ENCODE results near the gene LCE3C. TPM values are rescaled to one million over a fixed set of nuclear protein-coding genes. Genes with fewer than 3 reads are reported as not detected.

The LCE3C gene
- total RNA-seq, 1 donor from 2014 or later = not detected

GRCh38 chr1:152580433-152580832 is 19.6 kb upstream of the LCE3C start, which contains the start of gene LCE3D:
TSS of gene LCE3D (minus strand) at chr1:152580516. CDS start at chr1:152579936, 580 bp downstream.
- DNase-seq (ENCODE audit: low spot score in 2 of 2, unreplicated experiment in 2 of 2) = no peak
- Mint-ChIP-seq H3K27ac (no peak within 1 kb of the TSS), H3K27me3 (ENCODE audit: low read depth) (no peaks in the 10 kb centered on the region), H3K4me3 (no peak within 1 kb of the TSS), H3K4me1 (no peaks in the 10 kb centered on the region), H3K9me3 (peaks cover 55% of the 10 kb centered on the region), H3K36me3 (no peaks in the 10 kb centered on the region)
- no peak for TF ChIP-seq CTCF (IDR thresholded peaks at IDR 0.05; ENCODE audit: unreplicated experiment)

- Mint-ChIP-seq H3K9me3 (peaks cover 45% of the 10 kb centered on the region), H3K27ac (no peak overlapping the region), H3K4me1 (no peaks in the 10 kb centered on the region), H3K4me3 (no peak overlapping the region), H3K27me3 (ENCODE audit: low read depth) (no peaks in the 10 kb centered on the region), H3K36me3 (no peaks in the 10 kb centered on the region)
- no peak for DNase-seq (ENCODE audit: low spot score in 2 of 2, unreplicated experiment in 2 of 2)
- TF ChIP-seq CTCF (IDR thresholded peaks at IDR 0.05; ENCODE audit: unreplicated experiment) = no peak
Observed at GRCh38 chr1:152582647-152583046, 17.4 kb upstream of the LCE3C start.

- Mint-ChIP-seq H3K36me3 (no peaks in the 10 kb centered on the region), H3K9me3 (peaks cover 44% of the 10 kb centered on the region), H3K27ac (no peak overlapping the region), H3K4me3 (no peak overlapping the region), H3K4me1 (no peaks in the 10 kb centered on the region), H3K27me3 (ENCODE audit: low read depth) (no peaks in the 10 kb centered on the region)
- DNase-seq (ENCODE audit: low spot score in 2 of 2, unreplicated experiment in 2 of 2) = no peak
- TF ChIP-seq CTCF (IDR thresholded peaks at IDR 0.05; ENCODE audit: unreplicated experiment) = no peak
Observed at GRCh38 chr1:152585586-152585985, 14.4 kb upstream of the LCE3C start.

- no peak for TF ChIP-seq CTCF (IDR thresholded peaks at IDR 0.05; ENCODE audit: unreplicated experiment)
- no peak for DNase-seq (ENCODE audit: low spot score in 2 of 2, unreplicated experiment in 2 of 2)
- no peaks in the 10 kb centered on the region for H3K4me1 Mint-ChIP-seq
- H3K27me3 Mint-ChIP-seq (ENCODE audit: low read depth) = no peaks in the 10 kb centered on the region
- H3K36me3 Mint-ChIP-seq = no peaks in the 10 kb centered on the region
- H3K9me3 Mint-ChIP-seq = peaks cover 19% of the 10 kb centered on the region
- H3K4me3 Mint-ChIP-seq = no peak overlapping the region
- H3K27ac Mint-ChIP-seq = no peak overlapping the region
Observed at GRCh38 chr1:152596986-152597385, 3.0 kb upstream of the LCE3C start.

GRCh38 chr1:152613511-152613910 is 13.5 kb downstream of the LCE3C start, which contains the start of gene LCE3B:
TSS of gene LCE3B (plus strand) at chr1:152613811. CDS start at chr1:152613811, 0 bp downstream.
- H3K27ac Mint-ChIP-seq = no peak within 1 kb of the TSS
- no peaks in the 10 kb centered on the region for H3K4me1 Mint-ChIP-seq
- peaks cover 35% of the 10 kb centered on the region for H3K9me3 Mint-ChIP-seq
- TF ChIP-seq CTCF (IDR thresholded peaks at IDR 0.05; ENCODE audit: unreplicated experiment) = no peak
- no peaks in the 10 kb centered on the region for H3K36me3 Mint-ChIP-seq
- DNase-seq (ENCODE audit: low spot score in 2 of 2, unreplicated experiment in 2 of 2) = no peak
- H3K27me3 Mint-ChIP-seq (ENCODE audit: low read depth) = no peaks in the 10 kb centered on the region
- no peak within 1 kb of the TSS for H3K4me3 Mint-ChIP-seq

GRCh38 chr1:152621993-152622392 is 22.0 kb downstream of the LCE3C start:
- no peak for DNase-seq (ENCODE audit: low spot score in 2 of 2, unreplicated experiment in 2 of 2)
- no peak for TF ChIP-seq CTCF (IDR thresholded peaks at IDR 0.05; ENCODE audit: unreplicated experiment)
- H3K9me3 Mint-ChIP-seq = peaks cover 67% of the 10 kb centered on the region
- H3K4me1 Mint-ChIP-seq = no peaks in the 10 kb centered on the region
- H3K36me3 Mint-ChIP-seq = peaks cover 5% of the 10 kb centered on the region
- H3K4me3 Mint-ChIP-seq = no peak overlapping the region
- H3K27ac Mint-ChIP-seq = no peak overlapping the region
- no peaks in the 10 kb centered on the region for H3K27me3 Mint-ChIP-seq (ENCODE audit: low read depth)
